ENCODE results near the gene FIG4.
"Not testable (repeated sequence)": the region's sequence is repeated elsewhere in the genome, so short reads cannot be mapped to it uniquely, and the experiment has no call there.

Gene FIG4

GRCh38 chr6:109800771-109801170, 109.7 kb downstream of the FIG4 start:
- no peak for DNase-seq

GRCh38 chr6:109801794-109802193, 110.7 kb downstream of the FIG4 start:
- DNase-seq: no peak

GRCh38 chr6:109804020-109804419, 112.9 kb downstream of the FIG4 start:
- no peak for DNase-seq

- no peak for DNase-seq
Observed at GRCh38 chr6:109807881-109808280, 116.8 kb downstream of the FIG4 start.

- no peak for DNase-seq
Observed at GRCh38 chr6:109808837-109809236, 117.7 kb downstream of the FIG4 start.

GRCh38 chr6:109815054-109815453, 124.0 kb downstream of the FIG4 start:
- DNase-seq: no peak

GRCh38 chr6:109816452-109817374, 125.6 kb downstream of the FIG4 start:
- DNase-seq: no peak

- no peak for DNase-seq
Observed at GRCh38 chr6:109820706-109821350, 129.7 kb downstream of the FIG4 start.

- DNase-seq: no peak
Observed at GRCh38 chr6:109821428-109821827, 130.3 kb downstream of the FIG4 start.

- DNase-seq: no peak
Observed at GRCh38 chr6:109824105-109824504, 133.0 kb downstream of the FIG4 start.

GRCh38 chr6:109826551-109826950, 135.5 kb downstream of the FIG4 start:
- DNase-seq: no peak

GRCh38 chr6:109831352-109831751, 140.3 kb downstream of the FIG4 start:
- not testable (repeated sequence) for DNase-seq

GRCh38 chr6:109834131-109834530, 143.0 kb downstream of the FIG4 start:
- DNase-seq: no peak

GRCh38 chr6:109834595-109835437, 143.7 kb downstream of the FIG4 start:
- DNase-seq: no peak

- no peak for DNase-seq
Observed at GRCh38 chr6:109840034-109840433, 148.9 kb downstream of the FIG4 start.

- DNase-seq: no peak
Observed at GRCh38 chr6:109840796-109841195, 149.7 kb downstream of the FIG4 start.

- no peak for DNase-seq
Observed at GRCh38 chr6:109841869-109842268, 150.8 kb downstream of the FIG4 start.

- no peak for DNase-seq
Observed at GRCh38 chr6:109852713-109853112, 161.6 kb downstream of the FIG4 start.

GRCh38 chr6:109853426-109853825, 162.3 kb downstream of the FIG4 start:
- DNase-seq: no peak

GRCh38 chr6:109853951-109854350, 162.9 kb downstream of the FIG4 start:
- DNase-seq: no peak

GRCh38 chr6:109854541-109855308, 163.6 kb downstream of the FIG4 start:
- DNase-seq: no peak

GRCh38 chr6:109855476-109856040, 164.5 kb downstream of the FIG4 start:
- not testable (repeated sequence) for DNase-seq

All from CD4-positive, alpha-beta T cell treated with Interleukin-6 for 4 hours (primary cell).